NCI-H187 treated with DMSO at 0.1 percent for 48 hours (cell line): ENCODE measurements around the gene COL17A1.

Experiments used
- DNase-seq: peaks from one replicate; lab custom pipeline; 2025; lab: John Stamatoyannopoulos, UW

COL17A1 gene

DNA sequence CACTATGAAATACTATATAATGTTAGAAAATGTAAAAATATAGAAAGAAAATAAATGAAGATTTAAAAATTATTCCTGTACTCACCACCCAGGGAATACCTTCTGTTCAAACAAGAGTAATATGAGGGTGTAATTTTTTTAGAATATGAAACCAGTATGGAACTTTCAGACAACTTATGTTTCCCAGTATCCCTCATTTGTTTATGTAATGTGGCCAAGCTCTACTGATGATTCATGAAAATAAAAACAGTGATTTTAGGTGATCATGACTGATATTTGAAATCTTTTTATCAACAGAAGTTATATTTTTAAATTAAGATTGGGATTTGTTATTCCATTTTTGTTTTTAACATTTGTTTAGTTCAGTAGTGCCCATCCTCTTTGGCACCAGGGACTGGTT is 100.0 kb downstream of the COL17A1 start:
- DNase-seq = no peak

DNA sequence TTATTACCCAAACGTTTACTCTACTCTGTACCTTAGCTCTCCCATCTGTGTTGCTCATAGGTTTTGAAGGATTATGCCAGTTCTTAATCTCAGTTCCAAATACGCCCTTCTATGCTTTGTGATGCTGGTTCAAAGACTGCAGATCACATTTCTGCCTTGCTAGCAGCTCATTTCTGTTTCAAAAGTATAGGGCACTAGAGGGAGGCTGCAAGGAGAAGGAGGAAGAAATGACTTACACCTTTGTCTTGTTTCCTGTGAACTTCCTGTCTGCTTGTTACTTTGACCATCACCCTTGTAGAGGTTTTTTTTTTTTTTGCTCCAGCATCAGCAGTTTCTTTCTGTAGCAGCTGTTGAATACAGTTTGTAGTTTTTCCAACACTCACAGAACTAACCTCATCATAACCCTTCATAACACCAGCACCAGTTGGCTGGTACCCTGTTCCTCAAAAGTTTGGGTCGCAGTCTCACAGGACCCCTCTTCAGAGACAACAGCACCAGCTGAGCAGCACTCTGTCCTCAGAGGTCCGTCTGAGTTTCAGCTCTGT is 102.2 kb downstream of the COL17A1 start:
- DNase-seq = no peak

- no peak for DNase-seq
Observed at GRCh38 chr10:103982639-103983038, 103.0 kb downstream of the COL17A1 start.
